Coronary artery (tissue), 2 donors: ENCODE measurements around the gene SUSD6.
A peak's percentile ranks its signal among the peaks of the same experiment; 100 is the strongest.
"Not testable (repeated sequence)": the region's sequence is repeated elsewhere in the genome, so short reads cannot be mapped to it uniquely, and the experiment has no call there.

Experiments used
- DNase-seq: peaks from one replicate; pipeline ENCODE4 v3.0.0-alpha.2; 2017; ENCODE audit warnings: low spot score
- H3K27ac ChIP-seq, 2 donors: fragments of 200-600 bp; sonication (generic); one replicate each; pipeline ENCODE4 v1.5.1; 2016 to 2019
- H3K4me3 ChIP-seq: fragments of 200-600 bp; sonication (generic); 2 replicates; pipeline ENCODE4 v1.5.1; 2016; ENCODE audit warnings: mild to moderate bottlenecking, moderate library complexity
- CTCF ChIP-seq: fragments of 200-600 bp; sonication (generic); IDR thresholded peaks from one replicate; pipeline ENCODE4 v1.5.1; 2019; ENCODE audit warnings: antibody characterized with exemption

Gene SUSD6

GRCh38 chr14:69647213-69647612 lies 35.8 kb downstream of the SUSD6 start:
- peak overlapping the region in 1 of 2 donors; percentile 28 for H3K27ac ChIP-seq
- no peak overlapping the region for H3K4me3 ChIP-seq
- DNase-seq = no peak
- no peak for TF ChIP-seq CTCF

GRCh38 chr14:69647642-69648041 lies 36.2 kb downstream of the SUSD6 start:
- peak overlapping the region; percentile 50 to 60 for H3K27ac ChIP-seq
- H3K4me3 ChIP-seq, DNase-seq: not testable (repeated sequence)

GRCh38 chr14:69648480-69649451 lies 37.4 kb downstream of the SUSD6 start:
- no peak for DNase-seq
- no peak for TF ChIP-seq CTCF
- peak overlapping the region; percentile 50 to 60 for H3K27ac ChIP-seq
- peak overlapping the region; percentile 28 for H3K4me3 ChIP-seq

GRCh38 chr14:69650948-69651369 lies 39.6 kb downstream of the SUSD6 start:
- TF ChIP-seq CTCF = no peak
- H3K4me3 ChIP-seq = peak overlapping the region; percentile 33
- H3K27ac ChIP-seq = peak overlapping the region; percentile 15 to 75
- DNase-seq = no peak

- DNase-seq = no peak
- no peak for TF ChIP-seq CTCF
- Histone ChIP-seq H3K27ac (peak overlapping the region; percentile 15 to 75), H3K4me3 (no peak overlapping the region)
Measured at GRCh38 chr14:69651664-69652063, 40.3 kb downstream of the SUSD6 start.

GRCh38 chr14:69652942-69653684 lies 41.7 kb downstream of the SUSD6 start:
- Histone ChIP-seq H3K4me3 (no peak overlapping the region), H3K27ac (peak overlapping the region; percentile 16 to 75)
- DNase-seq = no peak
- no peak for TF ChIP-seq CTCF

GRCh38 chr14:69654116-69654515 lies 42.7 kb downstream of the SUSD6 start:
- H3K4me3 ChIP-seq = no peak overlapping the region
- DNase-seq = no peak
- no peak for TF ChIP-seq CTCF
- H3K27ac ChIP-seq = peak overlapping the region in 1 of 2 donors; percentile 3
